Endothelial cell of umbilical vein (primary cell): ENCODE measurements around the gene HS6ST2.

Source experiments
- EZH2 ChIP-seq: IDR thresholded peaks from 2 replicates; pipeline ENCODE4 v1.6.1; 2012; ENCODE audit warnings: borderline replicate concordance, low read depth, mild to moderate bottlenecking, moderate library complexity, low read length, inconsistent platforms; ENCODE audit not compliant: severe bottlenecking
- JUN ChIP-seq: IDR thresholded peaks from 2 replicates; pipeline ENCODE4 v1.6.1; 2011; ENCODE audit warnings: borderline replicate concordance, low read depth; ENCODE audit not compliant: insufficient read length, insufficient read depth
- POLR2A ChIP-seq: IDR thresholded peaks from 2 replicates; pipeline ENCODE4 v1.6.1; 2012; ENCODE audit warnings: low read depth, mild to moderate bottlenecking, control low read depth, low read length
- POLR2AphosphoS5 ChIP-seq: IDR thresholded peaks from 2 replicates; pipeline ENCODE4 v1.6.1; 2012; ENCODE audit warnings: low read depth, mild to moderate bottlenecking, control low read depth, low read length, moderate library complexity; ENCODE audit not compliant: insufficient read depth
- TF ChIP-seq, protein P1 (sequence below), 2 donors: IDR thresholded peaks; 1 replicate in 1 of 2; 2 replicates in 1 of 2; pipeline ENCODE4 v1.5.1; 2011; ENCODE audit warnings: low read length in 2 of 2, mild to moderate bottlenecking in 2 of 2, moderate library complexity in 2 of 2, control low read depth in 1 of 2, inconsistent platforms in 1 of 2, low read depth in 1 of 2; ENCODE audit not compliant: insufficient read depth in 1 of 2; ENCODE audit errors: extremely low read depth in 1 of 2
- TF ChIP-seq, protein P2 (sequence below): IDR thresholded peaks from 2 replicates; pipeline ENCODE4 v1.6.1; 2011; ENCODE audit not compliant: insufficient read depth, insufficient read length

DNA sequence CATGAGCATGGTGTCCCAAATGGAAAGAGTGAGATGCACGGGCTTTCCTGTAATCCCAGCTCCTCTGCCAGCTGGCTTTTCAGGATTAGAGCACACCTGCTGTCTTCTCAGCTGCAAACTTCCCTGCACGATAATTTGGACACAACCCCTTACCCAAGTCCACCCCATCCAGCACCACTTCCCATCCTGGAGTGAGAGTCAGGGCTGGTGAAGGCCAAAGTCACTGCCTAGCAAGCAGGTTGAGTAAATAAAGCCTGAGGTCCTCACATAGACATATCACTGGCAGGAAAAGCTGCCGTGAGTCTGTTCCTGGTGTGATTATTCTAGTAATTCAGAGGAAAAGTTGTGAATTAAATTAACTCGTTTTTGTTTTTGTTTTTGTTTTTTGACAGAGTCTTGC lies 355.7 kb downstream of the HS6ST2 start:
- TF ChIP-seq POLR2AphosphoS5 (no peak), EZH2 (no peak), JUN (no peak), POLR2A (no peak)
- TF ChIP-seq, protein P1, sequence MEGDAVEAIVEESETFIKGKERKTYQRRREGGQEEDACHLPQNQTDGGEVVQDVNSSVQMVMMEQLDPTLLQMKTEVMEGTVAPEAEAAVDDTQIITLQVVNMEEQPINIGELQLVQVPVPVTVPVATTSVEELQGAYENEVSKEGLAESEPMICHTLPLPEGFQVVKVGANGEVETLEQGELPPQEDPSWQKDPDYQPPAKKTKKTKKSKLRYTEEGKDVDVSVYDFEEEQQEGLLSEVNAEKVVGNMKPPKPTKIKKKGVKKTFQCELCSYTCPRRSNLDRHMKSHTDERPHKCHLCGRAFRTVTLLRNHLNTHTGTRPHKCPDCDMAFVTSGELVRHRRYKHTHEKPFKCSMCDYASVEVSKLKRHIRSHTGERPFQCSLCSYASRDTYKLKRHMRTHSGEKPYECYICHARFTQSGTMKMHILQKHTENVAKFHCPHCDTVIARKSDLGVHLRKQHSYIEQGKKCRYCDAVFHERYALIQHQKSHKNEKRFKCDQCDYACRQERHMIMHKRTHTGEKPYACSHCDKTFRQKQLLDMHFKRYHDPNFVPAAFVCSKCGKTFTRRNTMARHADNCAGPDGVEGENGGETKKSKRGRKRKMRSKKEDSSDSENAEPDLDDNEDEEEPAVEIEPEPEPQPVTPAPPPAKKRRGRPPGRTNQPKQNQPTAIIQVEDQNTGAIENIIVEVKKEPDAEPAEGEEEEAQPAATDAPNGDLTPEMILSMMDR (IDR thresholded peaks at IDR 0.05; ENCODE audit: extremely low read depth in 1 of 2, insufficient read depth in 1 of 2, low read depth in 1 of 2, low read length in 2 of 2) = no peak
- TF ChIP-seq, protein P2, sequence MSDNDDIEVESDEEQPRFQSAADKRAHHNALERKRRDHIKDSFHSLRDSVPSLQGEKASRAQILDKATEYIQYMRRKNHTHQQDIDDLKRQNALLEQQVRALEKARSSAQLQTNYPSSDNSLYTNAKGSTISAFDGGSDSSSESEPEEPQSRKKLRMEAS = no peak
